ENCODE measurements around the gene COL25A1.

DNA sequence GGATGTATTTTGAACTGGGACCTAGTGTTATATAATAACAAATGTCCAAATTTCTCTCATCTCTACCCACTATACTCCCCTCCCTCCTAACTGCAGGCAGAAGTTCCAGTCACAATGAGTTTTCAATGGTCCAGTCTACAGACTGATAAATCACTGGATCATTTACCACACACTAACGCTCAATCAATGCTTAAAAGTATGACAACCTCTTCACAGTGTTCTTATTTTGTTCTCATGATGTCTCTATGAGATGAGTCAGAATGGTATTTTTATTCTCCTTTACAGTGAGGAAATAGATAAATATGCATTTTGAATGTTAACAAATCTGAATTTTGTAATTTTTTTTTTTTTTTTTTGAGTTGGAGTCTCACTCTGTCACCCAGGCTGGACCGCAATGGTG lies 455.9 kb downstream of the COL25A1 start:
- TF ChIP-seq, protein P1, sequence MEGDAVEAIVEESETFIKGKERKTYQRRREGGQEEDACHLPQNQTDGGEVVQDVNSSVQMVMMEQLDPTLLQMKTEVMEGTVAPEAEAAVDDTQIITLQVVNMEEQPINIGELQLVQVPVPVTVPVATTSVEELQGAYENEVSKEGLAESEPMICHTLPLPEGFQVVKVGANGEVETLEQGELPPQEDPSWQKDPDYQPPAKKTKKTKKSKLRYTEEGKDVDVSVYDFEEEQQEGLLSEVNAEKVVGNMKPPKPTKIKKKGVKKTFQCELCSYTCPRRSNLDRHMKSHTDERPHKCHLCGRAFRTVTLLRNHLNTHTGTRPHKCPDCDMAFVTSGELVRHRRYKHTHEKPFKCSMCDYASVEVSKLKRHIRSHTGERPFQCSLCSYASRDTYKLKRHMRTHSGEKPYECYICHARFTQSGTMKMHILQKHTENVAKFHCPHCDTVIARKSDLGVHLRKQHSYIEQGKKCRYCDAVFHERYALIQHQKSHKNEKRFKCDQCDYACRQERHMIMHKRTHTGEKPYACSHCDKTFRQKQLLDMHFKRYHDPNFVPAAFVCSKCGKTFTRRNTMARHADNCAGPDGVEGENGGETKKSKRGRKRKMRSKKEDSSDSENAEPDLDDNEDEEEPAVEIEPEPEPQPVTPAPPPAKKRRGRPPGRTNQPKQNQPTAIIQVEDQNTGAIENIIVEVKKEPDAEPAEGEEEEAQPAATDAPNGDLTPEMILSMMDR (IDR thresholded peaks at IDR 0.05; ENCODE audit: low read depth, low read length): no peak
- no peak for TF ChIP-seq EZH2phosphoT487 (IDR thresholded peaks at IDR 0.05; ENCODE audit: low read depth)
